Fibroblast of peridontal ligament (primary cell): ENCODE measurements around the gene NOMO2.
"Not testable (repeated sequence)": the region's sequence is repeated elsewhere in the genome, so short reads cannot be mapped to it uniquely, and the experiment has no call there.

Source experiments
- DNase-seq: peaks from one replicate; pipeline ENCODE4 v3.0.0-alpha.2; 2010; ENCODE audit errors: extremely low read depth

Gene NOMO2

DNA sequence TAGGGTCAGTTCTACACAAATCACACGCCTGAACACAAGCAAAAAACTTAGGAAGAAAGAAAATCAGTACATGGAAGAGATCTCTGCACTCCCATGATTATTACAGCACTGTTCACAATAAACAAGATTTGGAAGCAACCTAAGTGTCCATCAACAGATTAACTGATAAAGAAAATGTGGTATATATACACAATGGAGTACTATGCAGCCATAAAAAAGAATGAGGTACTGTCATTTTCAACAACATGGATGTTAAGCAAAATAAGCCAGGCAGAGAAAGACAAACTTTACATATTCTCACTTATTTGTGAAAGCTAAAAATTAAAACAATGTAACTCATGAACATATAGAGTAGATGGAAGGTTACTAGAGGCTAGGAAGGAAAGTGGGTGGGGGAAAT, 16.0 kb upstream of the NOMO2 start:
- DNase-seq, result not testable (repeated sequence)

DNA sequence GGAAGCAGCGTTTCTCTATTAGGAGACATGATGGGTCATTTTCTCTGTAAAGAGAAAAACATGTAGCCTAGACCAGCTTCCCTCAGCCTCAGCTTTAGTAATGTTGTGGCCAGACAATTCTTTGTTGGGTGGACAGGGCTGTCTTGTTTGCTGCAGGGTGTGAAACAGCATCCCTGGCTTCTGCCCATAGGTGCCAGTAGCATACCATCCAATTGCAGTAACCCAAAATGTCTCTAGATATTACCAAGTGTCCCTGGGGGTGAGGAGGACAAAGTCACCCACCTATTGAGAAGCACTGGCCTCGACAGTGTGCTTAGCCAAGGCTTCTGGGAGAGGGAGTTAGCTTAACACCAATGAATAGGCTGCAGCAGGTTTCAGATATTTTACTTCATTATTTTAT, 14.0 kb upstream of the NOMO2 start:
- DNase-seq, result not testable (repeated sequence)

DNA sequence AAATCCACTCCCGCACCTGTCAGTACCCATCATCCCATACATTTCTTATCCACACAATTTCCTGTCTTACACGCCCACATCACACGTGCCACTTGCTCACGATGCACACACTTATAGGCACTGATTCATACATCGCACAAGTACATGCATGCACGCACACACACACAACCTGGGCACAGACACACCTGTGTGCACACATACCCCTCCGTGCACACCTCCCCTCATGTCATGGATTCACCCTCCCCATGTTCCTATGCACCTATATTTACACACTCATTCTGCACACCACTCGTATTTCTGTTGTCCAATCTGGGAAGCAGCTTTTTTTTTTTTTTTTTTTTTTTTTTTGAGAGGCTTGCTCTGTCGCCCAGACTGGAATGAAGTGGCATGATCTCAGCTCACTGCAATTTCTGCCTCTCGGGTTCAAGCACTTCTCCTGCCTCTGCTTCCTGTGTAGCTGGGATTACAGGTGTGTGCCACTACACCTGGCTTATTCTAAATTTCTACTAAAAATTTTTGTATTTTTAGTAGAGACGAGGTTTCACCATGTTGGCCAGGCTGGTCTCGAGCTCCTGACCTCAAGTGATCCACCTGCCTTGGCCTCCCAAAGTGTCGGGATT, 13.5 kb upstream of the NOMO2 start:
- DNase-seq, result not testable (repeated sequence)

DNA sequence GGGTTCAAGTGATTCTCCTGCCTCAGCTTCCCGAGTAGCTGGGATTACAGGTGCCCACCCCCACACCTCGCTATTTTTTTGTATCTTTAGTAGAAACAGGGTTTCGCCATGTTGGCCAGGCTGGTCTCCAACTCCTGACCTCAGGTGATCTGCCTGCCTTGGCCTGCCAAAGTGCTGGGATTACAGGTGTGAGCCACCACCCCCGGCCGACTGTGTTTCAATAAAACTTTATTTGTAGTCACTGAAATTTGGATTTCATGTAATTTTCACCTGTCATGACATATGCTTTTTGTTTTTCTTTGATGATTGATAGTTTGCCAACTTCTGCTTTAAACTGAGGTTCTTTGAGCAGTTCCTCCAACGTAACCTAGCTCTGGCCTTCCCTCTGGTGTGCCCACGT, 12.0 kb upstream of the NOMO2 start:
- DNase-seq, result not testable (repeated sequence)

DNA sequence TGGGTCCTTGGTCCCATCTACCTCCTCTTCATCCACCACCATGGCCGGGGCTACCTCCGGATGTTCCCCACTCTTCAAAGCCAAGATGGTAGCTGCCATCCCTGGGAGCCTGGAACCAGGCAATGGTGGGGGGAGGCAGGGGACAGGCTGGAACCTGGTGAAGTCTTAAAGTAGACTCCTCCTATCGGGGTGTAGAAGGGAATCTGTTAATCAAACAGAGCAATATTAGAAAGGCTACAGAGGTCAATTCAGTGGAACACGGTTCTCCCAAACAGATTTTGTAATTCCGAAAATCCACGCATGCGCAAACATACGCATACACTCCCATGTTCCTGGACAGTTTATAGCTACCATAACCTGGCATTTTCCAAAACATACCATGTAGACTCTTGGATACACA, 11.1 kb upstream of the NOMO2 start:
- DNase-seq, result not testable (repeated sequence)

DNA sequence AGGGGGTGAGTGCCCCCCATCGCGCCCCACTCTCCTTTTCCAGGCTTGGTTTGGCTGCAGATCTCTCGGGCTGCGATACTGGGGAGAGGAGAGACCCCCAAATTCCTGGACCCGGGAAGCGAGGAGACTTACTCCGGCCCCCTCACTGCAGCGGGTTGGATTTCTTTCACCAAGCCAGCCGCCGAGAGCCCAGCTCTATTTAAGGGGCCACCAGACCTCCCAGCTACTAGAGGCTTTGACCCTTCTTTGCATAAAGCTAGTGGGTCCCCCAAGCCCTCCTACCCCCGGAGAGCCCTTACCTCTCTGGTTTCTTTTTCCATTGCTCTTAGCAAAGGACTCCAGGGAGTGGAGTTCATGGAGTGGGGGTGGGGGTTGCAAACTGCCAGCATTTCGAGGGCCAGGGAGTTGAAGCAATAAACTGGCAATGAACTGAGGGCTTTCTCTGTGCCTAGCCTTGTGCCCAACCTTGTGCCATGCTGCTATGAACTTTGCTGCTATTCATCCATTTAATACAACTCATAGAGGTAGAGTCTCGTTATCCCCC, 9.5 kb upstream of the NOMO2 start:
- not testable (repeated sequence) for DNase-seq

DNA sequence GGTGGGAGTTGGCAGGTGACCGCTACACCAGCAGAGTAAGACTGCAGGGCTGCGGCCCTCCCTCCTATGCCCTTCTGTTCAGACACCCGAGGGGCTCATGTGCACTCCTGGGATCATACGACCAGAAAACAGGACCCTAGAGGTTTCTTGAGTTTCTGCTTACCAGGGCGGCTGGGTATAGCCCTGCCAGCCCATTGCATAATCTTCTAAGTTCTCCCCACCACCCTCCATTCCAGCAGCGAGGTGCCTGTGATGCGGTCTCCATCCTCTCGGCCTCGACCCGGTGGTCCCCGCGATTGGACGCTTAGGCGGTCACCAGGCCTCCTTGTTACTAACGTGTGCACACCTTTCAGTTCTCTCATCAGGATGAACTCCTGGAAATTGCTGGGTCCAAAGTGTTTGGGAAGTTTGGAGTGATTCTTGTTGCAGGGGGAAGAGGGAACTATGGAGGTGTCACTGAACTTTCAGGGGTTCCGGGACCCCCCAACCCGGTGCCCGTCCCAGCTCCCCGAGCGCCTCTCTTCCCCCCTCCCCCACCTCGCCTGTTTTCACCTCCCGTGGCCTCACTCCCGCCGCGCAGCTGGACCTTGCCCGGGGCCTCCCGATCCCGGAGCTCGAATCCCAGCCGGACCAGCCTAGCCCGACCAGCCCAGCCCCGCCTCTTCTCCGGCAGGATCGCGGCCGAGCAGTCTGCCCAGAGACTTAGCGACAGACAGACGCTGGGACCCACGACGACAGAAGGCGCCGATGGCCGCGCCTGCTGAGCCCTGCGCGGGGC, 8.8 kb upstream of the NOMO2 start:
- not testable (repeated sequence) for DNase-seq

DNA sequence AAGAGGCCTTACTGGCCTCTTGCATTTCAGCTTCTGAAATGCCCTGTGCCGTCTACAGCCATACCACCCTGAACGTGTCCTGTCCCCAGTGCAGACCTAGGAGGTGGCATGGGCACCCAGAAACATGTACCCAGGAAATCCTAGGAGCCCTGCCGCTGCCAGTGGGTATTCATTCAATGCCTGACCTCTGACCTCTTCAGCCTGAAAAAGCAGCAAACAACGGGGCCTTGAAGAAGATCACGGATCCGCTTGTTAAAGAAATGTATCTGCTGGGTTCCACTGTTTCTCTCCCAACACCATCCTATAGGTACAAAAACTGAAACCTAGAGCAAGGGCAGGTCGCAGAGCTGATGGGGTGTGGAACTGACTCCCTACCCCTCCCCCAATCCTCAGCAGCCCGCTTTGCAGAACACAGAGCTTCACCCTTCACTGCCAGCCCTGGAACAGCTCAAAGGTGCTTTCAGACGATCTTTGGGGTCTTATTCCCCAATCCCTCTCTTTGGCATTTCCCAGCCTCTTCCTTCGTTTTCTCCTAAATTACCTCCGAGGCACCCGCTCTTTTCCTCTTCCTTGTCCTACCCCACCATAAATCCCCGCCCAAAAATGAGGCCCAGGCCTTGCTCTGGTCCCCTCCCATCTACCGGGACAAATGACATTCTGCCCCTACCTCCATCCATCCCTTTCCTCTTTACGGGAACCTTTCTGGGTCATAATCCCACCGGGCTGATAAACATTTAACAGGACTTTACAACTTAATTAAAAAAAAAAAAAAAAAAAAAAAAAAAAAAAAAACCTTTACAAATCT, 1.3 kb downstream of the NOMO2 start:
- not testable (repeated sequence) for DNase-seq

DNA sequence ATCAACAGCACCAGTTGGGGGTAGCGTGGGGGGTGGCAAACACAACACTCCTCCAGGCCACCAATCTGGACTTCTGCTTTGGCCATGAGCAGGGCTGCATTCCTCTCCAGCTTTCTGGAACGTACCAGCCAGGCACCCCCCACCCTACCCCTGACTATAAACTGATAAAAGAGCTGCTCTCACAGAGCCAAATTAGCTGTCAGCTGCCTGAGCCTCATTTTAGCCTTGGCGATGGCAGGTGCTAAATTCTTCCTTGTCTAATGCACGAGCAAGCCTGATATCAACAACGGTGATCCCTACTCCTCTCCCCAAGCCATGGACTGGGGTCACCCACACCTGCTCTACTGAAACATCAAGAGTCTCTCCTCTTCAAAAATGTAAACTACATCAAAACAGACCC, 8.2 kb downstream of the NOMO2 start:
- not testable (repeated sequence) for DNase-seq

DNA sequence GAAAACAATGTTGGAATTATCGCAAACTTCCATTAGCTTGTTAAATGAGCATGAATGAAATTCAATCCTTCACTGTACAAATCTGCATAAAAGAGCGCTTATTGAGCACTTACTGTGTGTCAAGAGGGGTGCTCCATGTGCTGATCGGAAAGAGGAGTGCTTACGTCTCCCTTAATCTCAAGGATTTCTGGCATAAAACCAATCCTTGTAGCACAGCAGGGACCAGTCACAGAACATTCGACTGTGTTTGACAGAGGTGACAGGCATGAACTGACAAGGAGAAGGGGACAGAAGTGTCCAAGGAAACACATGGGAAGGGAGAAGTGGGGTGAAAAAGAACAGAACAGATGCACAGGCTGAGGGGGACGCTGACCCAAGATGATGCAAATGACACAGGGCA, 14.5 kb downstream of the NOMO2 start:
- not testable (repeated sequence) for DNase-seq

DNA sequence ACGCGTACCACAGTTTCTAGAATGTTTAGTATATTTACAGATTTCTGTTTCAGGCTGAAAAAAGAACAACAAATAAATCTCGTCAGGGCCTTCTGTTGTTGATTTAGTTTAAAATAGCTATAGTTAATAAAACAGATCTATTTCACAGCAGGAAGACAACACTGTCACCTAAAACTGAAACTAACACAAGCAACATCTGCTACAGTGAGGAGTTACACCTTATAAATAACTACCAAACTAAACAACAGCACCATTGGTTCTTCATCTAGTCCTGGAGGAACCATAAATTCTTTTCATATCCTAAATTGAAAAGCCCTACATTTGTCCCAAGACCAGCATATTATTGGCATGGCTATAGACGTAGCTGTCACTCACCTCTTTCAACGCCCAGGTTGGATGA, 15.0 kb downstream of the NOMO2 start:
- not testable (repeated sequence) for DNase-seq

DNA sequence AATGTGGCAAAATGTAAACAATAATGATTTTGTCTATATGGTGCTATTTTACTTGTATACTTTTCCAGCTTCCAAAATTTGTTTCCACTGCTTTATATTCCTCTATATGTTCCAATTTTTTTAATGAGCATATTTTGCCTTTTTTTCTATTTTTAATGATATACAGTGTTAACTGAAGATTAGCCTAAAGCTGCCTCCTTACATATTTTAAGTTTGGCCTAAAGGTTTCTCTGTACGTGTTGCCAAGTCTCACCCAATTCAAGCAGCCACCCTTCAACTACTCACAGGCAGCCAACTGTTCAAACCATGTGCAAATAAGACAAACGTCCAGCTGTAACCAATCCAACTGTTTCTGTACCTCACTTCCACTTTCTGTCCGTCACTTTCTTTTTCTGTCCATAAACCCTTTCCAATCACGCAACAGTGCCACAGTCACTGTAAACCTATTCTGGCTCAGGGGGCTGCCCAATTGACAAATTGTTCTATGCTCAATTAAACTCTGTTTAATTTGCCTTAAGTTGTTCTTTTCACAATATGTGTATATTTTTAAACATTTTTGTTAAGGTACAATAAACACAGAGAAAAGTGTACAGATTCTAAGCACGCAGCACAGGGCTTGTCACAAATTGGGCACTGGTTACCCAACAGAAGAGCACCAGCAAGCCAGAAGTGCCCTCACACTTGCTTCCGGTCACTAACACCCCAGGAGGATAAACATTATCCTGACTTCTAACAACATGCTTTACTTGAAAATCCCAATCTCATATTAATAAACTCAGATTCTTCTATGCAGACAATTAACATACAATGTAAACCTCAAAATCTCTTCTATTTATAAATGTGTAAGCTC, 17.4 kb downstream of the NOMO2 start:
- not testable (repeated sequence) for DNase-seq

DNA sequence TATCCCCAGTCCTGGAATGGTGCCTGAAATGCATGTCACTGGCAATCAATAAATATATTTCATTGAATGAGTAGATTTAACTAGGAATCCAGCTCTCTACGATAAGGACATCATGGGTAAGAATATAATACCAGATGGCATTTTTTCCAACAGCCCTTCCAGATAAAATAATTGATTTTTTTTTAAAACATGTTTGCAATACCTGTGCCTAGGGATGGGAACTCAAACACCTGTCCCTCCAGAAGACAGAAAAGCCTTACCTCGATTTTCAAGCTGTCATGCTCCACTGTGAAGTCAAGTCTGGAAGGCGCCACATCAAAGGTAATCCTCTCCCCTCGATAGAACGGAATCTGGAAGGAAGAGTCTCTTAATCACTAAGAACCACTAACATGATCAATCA, 20.0 kb downstream of the NOMO2 start:
- DNase-seq, result not testable (repeated sequence)

DNA sequence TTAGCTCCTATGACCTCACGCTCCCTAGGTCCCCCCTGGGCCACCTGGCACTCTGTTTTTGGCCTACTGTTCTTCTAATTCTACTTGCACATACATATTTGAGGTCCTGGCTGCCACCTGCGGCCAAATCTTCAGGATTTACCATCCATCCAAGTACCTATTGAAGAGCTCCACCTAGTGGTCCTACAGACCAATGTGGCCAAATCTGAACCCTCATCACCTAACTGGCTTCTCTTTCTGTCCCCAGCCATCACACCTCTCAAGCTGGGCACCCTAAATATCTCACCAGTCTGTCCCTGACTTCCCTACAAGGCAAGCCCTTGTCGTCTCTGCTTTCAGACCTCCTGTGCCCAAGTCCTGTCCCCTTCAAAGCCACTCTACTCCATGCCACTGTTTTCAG, 24.9 kb downstream of the NOMO2 start:
- not testable (repeated sequence) for DNase-seq

DNA sequence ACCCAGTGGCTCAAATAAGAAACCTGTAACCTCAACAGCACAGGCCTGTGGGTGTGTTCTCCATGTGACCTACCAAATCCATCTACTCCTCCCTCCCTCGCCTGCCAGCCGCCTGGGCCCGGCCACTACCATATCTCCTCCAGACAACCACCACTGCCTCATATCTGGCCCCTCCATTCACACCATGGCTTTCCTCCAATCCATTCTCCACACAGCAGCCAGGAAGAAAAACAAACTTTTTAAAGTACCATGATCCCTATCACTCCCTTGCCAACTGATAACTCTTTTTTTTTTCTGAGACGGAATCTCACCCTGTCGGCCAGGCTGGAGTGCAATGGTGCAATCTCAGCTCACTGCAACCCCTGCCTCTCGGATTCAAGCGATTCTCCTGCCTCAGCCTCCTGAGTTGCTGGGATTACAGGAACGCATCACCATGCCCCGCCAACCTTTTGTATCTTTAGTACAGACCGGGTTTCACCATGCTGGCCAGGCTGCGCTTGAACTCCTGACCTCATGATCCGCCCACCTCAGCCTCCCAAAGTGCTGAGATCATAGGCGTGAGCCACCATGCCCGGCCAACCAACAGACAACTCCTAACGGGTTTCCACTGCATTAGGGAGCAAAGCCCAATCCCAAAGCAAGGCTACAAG, 26.3 kb downstream of the NOMO2 start:
- not testable (repeated sequence) for DNase-seq

DNA sequence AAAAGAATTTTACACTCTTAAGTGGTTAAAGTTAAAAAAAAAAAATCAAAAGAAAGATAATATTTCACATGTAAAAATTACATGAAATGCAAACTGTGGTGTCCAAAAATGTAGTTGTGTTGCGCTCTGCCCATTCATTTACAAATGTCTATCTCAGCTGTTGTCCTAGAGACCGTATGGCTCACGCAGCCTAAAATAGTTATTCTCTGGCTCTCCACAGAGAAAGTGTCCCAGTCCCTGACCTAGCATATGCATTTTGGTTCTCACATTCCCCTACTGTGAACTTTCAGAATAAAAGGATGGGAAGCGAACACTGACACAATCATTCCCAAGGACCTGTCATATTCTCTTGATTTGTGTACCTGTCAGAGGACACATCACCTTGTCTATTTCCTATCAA, 27.6 kb downstream of the NOMO2 start:
- not testable (repeated sequence) for DNase-seq

DNA sequence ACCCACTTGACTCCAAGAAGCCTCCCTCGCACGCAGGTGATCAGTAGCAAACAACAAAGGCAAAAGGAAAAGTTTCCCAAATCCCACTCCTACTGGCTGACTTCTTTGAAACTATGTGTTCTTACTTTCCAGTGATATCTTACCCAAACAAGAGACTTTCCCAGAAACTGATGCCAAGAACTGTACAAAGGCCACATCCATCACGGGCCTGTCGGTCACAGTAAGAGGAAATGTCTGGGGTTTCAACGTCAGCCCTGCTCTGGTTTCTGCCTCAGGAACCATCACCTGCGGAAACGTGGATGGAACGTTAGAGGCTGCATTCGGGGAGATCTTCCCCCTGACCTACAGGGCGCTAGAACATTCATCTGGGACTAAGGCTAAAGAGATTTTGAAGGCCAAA, 30.6 kb downstream of the NOMO2 start:
- not testable (repeated sequence) for DNase-seq

DNA sequence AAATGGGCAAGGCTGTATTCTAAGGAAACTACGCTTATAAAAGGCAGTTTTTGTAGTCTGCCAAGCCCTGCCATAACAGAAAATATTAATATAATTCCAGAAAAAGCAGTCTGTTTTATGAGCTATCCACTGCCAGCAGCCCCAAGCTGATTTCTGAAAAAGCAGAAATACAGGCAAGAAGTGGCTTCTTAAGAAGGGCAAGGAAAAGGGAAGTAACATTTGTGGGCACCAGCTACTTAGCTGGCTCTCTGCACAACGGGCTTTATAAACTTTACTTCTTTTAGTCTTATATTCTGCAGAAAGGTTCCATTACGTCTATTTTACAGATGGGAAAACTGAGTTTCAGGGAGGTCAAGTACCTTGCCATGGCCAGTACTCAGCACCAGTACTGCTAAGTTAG, 31.6 kb downstream of the NOMO2 start:
- not testable (repeated sequence) for DNase-seq

DNA sequence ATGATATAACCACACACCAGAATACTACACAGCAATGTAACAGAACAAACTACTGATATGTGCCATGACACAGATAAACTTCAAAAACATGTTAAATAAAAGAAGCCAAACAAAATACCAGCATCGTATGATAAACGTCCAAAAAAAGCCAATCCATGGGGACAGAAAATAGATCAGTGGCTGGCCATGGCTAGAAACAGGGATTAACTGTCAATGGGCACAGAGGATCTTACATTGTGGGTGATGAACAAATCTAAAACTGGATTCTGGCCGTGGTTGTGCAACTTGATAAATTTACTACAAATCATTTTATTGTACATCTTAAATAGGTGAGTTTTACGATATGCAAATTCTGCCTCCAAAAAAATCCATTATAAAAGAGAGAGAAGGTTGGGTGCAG, 35.4 kb downstream of the NOMO2 start:
- DNase-seq, result not testable (repeated sequence)

DNA sequence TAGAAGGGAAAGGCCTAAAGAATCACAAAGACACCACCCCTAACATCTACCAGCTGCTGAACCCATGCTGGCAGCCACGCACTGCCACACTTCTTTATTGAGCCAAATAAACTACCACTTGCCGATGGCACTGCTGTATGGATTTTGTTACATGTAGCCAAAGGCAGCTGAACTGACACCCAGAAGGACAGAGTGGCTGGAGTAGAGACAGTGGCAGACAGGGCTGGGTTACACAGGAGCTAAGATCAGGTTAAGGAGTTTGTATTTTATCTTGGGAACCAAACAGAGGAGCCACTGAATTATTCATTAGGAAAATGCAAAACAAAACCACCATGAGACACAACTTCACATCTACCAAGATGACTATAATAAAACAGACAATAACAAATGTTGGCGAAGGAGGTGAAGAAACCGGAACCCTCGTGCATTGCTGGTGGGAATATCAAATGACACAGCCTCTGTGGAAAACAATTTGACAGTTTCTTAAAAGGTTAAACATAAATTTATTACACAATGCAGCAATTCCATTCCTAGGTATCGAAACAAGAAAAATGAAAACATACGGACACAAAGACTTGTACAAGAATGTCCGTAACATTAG, 35.9 kb downstream of the NOMO2 start:
- not testable (repeated sequence) for DNase-seq
